GM23338 (cell line): ENCODE results near the gene GRID1. TPM values are rescaled to one million over a fixed set of nuclear protein-coding genes. Genes with fewer than 3 reads are reported as not detected.

Experiments
- ATAC-seq: fragments of 200-7000 bp; cut with Tn5 transposase; 3 replicates; pipeline ENCODE4 v1.9.1; 2020
- DNase-seq: peaks from one replicate; pipeline ENCODE4 v3.0.0-alpha.2; 2015; ENCODE audit warnings: low spot score
- H2AFZ ChIP-seq: fragments of 200-600 bp; sonication (generic); 2 replicates; pipeline ENCODE4 v1.8.0; 2016; ENCODE audit warnings: antibody characterized with exemption, mild to moderate bottlenecking, moderate library complexity
- H3F3A ChIP-seq: fragments of 200-600 bp; sonication (generic); replicated peaks from 2 replicates; pipeline ENCODE4 v1.8.0; 2017; ENCODE audit warnings: antibody characterized with exemption, mixed run types, low read depth
- H3K27ac ChIP-seq: fragments of 200-600 bp; sonication (generic); 2 replicates; pipeline ENCODE4 v1.6.1; 2016; ENCODE audit warnings: low read depth
- H3K27me3 ChIP-seq: fragments of 200-600 bp; sonication (generic); 2 replicates; pipeline ENCODE4 v1.8.0; 2016; ENCODE audit warnings: mild to moderate bottlenecking, mixed run types, moderate library complexity; ENCODE audit not compliant: insufficient read depth
- H3K36me3 ChIP-seq: fragments of 200-600 bp; sonication (generic); 2 replicates; pipeline ENCODE4 v1.8.0; 2016; ENCODE audit warnings: mild to moderate bottlenecking; ENCODE audit not compliant: insufficient read depth
- H3K4me1 ChIP-seq: fragments of 200-600 bp; sonication (generic); 2 replicates; pipeline ENCODE4 v1.8.0; 2016; ENCODE audit warnings: mild to moderate bottlenecking, moderate library complexity; ENCODE audit not compliant: insufficient read depth
- H3K4me2 ChIP-seq: fragments of 200-600 bp; sonication (generic); 2 replicates; pipeline ENCODE4 v1.7.1; 2017; ENCODE audit warnings: mixed run types
- H3K4me3 ChIP-seq: fragments of 200-600 bp; sonication (generic); 2 replicates; pipeline ENCODE4 v1.6.1; 2016; ENCODE audit warnings: mixed run types
- H3K79me2 ChIP-seq: fragments of 200-600 bp; sonication (generic); replicated peaks from 2 replicates; pipeline ENCODE4 v1.8.0; 2017; ENCODE audit warnings: mild to moderate bottlenecking; ENCODE audit not compliant: insufficient read depth
- H3K9me2 ChIP-seq: fragments of 200-600 bp; sonication (generic); 2 replicates; pipeline ENCODE4 v1.8.0; 2017; ENCODE audit not compliant: insufficient read depth
- H4K20me1 ChIP-seq: fragments of 200-600 bp; sonication (generic); replicated peaks from 2 replicates; pipeline ENCODE4 v1.8.0; 2017; ENCODE audit warnings: mild to moderate bottlenecking; ENCODE audit not compliant: insufficient read depth
- H3K27ac Mint-ChIP-seq: 2 replicates; pipeline ENCODE4 v1.8.0; 2020; ENCODE audit warnings: inconsistent platforms, mild to moderate bottlenecking, moderate library complexity, mixed read lengths
- H3K27me3 Mint-ChIP-seq: 3 replicates; pipeline ENCODE4 v1.8.0; 2022; ENCODE audit warnings: low read depth, mild to moderate bottlenecking, moderate library complexity, mixed read lengths, inconsistent platforms; ENCODE audit not compliant: insufficient read depth, poor library complexity
- H3K36me3 Mint-ChIP-seq: 3 replicates; pipeline ENCODE4 v1.8.0; 2021; ENCODE audit warnings: low read depth, mild to moderate bottlenecking, inconsistent platforms, moderate library complexity, mixed read lengths
- H3K4me1 Mint-ChIP-seq: 3 replicates; pipeline ENCODE4 v1.8.0; 2020; ENCODE audit warnings: mild to moderate bottlenecking, inconsistent platforms, mixed read lengths
- H3K4me3 Mint-ChIP-seq: 3 replicates; pipeline ENCODE4 v1.8.0; 2021; ENCODE audit warnings: moderate library complexity, mild to moderate bottlenecking, inconsistent platforms, mixed read lengths
- H3K9me3 Mint-ChIP-seq: 3 replicates; pipeline ENCODE4 v1.8.0; 2020; ENCODE audit warnings: moderate library complexity, mild to moderate bottlenecking, inconsistent platforms, mixed read lengths
- CREB1 ChIP-seq: fragments of 250-450 bp; sonication (Bioruptor Pico); IDR thresholded peaks from 2 replicates; pipeline ENCODE4 v1.5.0; 2020; ENCODE audit warnings: low read depth, mild to moderate bottlenecking, moderate library complexity
- EZH2 ChIP-seq: fragments of 200-600 bp; sonication (generic); IDR thresholded peaks from one replicate; pipeline ENCODE4 v1.8.0; 2017; ENCODE audit warnings: antibody characterized with exemption, mild to moderate bottlenecking, low read depth; ENCODE audit not compliant: unreplicated experiment
- POLR2AphosphoS5 ChIP-seq: IDR thresholded peaks from 2 replicates; pipeline ENCODE4 v1.6.1; 2016; ENCODE audit warnings: antibody characterized with exemption, low read depth
- ZNF114 ChIP-seq: fragments of 250-450 bp; sonication (Bioruptor Pico); IDR thresholded peaks from 2 replicates; pipeline ENCODE4 v1.5.0; 2020; ENCODE audit warnings: mild to moderate bottlenecking, moderate library complexity
- ZNF462 ChIP-seq: fragments of 250-450 bp; sonication (Bioruptor Pico); IDR thresholded peaks from 2 replicates; pipeline ENCODE4 v1.5.0; 2020; ENCODE audit warnings: mild to moderate bottlenecking, moderate library complexity
- polyA plus RNA-seq: library from polyadenylated mRNA; unstranded; fragments of >200 nt; fragmentation: Nextera tagmentation; extraction: Ambion mirVana; gene quantifications from 2 replicates; pipeline ENCODE4 v1.2.1, GENCODE V29; 2016
- total RNA-seq: library from RNA; depleted of rRNA; stranded (reverse); fragments of >200 nt; shearing (Covaris generic); gene quantifications from 2 replicates; pipeline ENCODE4 v1.2.3, GENCODE V29; 2014

GRID1 gene
- total and polyA plus RNA-seq, 2 experiments from 2014 or later: 0.14 to 0.15 TPM

GRCh38 chr10:86066696-86067095 is 299.9 kb downstream of the GRID1 start:
- no peak for DNase-seq
- no peak overlapping the region for H3K4me3 Mint-ChIP-seq
- no peak overlapping the region for H3K4me3 ChIP-seq
- no peak for TF ChIP-seq ZNF462
- no peak for TF ChIP-seq ZNF114 (CRISPR knock-in tag)
- no peak for TF ChIP-seq POLR2AphosphoS5
- no peak for TF ChIP-seq EZH2
- no peak for TF ChIP-seq CREB1 (CRISPR knock-in tag)
- peaks cover 60% of the 10 kb centered on the region for H3K9me3 Mint-ChIP-seq
- no peaks in the 10 kb centered on the region for H3K4me1 ChIP-seq
- no peaks in the 10 kb centered on the region for H4K20me1 ChIP-seq
- peaks cover 3% of the 10 kb centered on the region for H3K27me3 Mint-ChIP-seq
- peaks cover 2% of the 10 kb centered on the region; the same call in 2 of the 3 replicates for H3K4me1 Mint-ChIP-seq
- H3F3A ChIP-seq: no peaks in the 10 kb centered on the region
- ATAC-seq: no peak
- H3K9me2 ChIP-seq: no peaks in the 10 kb centered on the region
- H3K36me3 Mint-ChIP-seq: no peaks in the 10 kb centered on the region
- no peak overlapping the region for H3K27ac ChIP-seq
- no peak overlapping the region for H3K27ac Mint-ChIP-seq
- H3K79me2 ChIP-seq: no peaks in the 10 kb centered on the region
- H3K27me3 ChIP-seq: no peaks in the 10 kb centered on the region
- H2AFZ ChIP-seq: no peak overlapping the region
- no peaks in the 10 kb centered on the region for H3K36me3 ChIP-seq
- H3K4me2 ChIP-seq: no peak overlapping the region

GRCh38 chr10:86065711-86066251 is 300.8 kb downstream of the GRID1 start:
- ATAC-seq (no peak), DNase-seq (no peak)
- H3K27me3 Mint-ChIP-seq: peaks cover 4% of the 10 kb centered on the region

More at GRCh38 chr10:86065711-86066251, 300.8 kb downstream of the GRID1 start:
- Histone ChIP-seq H3K36me3 (no peaks in the 10 kb centered on the region), H3K4me1 (no peaks in the 10 kb centered on the region), H3F3A (no peaks in the 10 kb centered on the region), H3K9me2 (no peaks in the 10 kb centered on the region), H3K4me3 (no peak overlapping the region), H3K4me2 (no peak overlapping the region), H3K27me3 (no peaks in the 10 kb centered on the region), H3K79me2 (no peaks in the 10 kb centered on the region), H4K20me1 (no peaks in the 10 kb centered on the region), H2AFZ (no peak overlapping the region), H3K27ac (no peak overlapping the region)
- no peak for TF ChIP-seq ZNF114 (CRISPR knock-in tag)
- H3K4me3 Mint-ChIP-seq: no peak overlapping the region
- no peaks in the 10 kb centered on the region for H3K36me3 Mint-ChIP-seq
- no peak overlapping the region for H3K27ac Mint-ChIP-seq
- H3K4me1 Mint-ChIP-seq: peaks cover 2% of the 10 kb centered on the region; the same call in 2 of the 3 replicates
- H3K9me3 Mint-ChIP-seq: peaks cover 60% of the 10 kb centered on the region
